Lower lobe of right lung (tissue), 2 donors: ENCODE data around the gene CCDC185. TPM values are rescaled to one million over a fixed set of nuclear protein-coding genes. Genes with fewer than 3 reads are reported as not detected.
"Not testable (repeated sequence)": the region's sequence is repeated elsewhere in the genome, so short reads cannot be mapped to it uniquely, and the experiment has no call there.

Experiments
- ATAC-seq, 2 donors: fragments of 200-7000 bp; cut with Tn5 transposase; one replicate each; pipeline ENCODE4 v1.9.1; 2020 to 2022; ENCODE audit warnings: mild to moderate bottlenecking in 2 of 2, moderate library complexity in 2 of 2
- DNase-seq: peaks from one replicate; pipeline ENCODE4 v3.0.0-alpha.2; 2020
- H3K27ac ChIP-seq: fragments of 200-600 bp; one replicate; pipeline ENCODE4 v1.8.0; 2022
- H3K27me3 ChIP-seq: fragments of 200-600 bp; one replicate; pipeline ENCODE4 v1.8.0; 2022; ENCODE audit warnings: low read depth
- H3K36me3 ChIP-seq: fragments of 200-600 bp; one replicate; pipeline ENCODE4 v1.8.0; 2022; ENCODE audit warnings: mild to moderate bottlenecking
- H3K4me1 ChIP-seq: fragments of 200-600 bp; one replicate; pipeline ENCODE4 v1.8.0; 2022
- H3K4me3 ChIP-seq: fragments of 200-600 bp; one replicate; pipeline ENCODE4 v1.8.0; 2022; ENCODE audit warnings: mild to moderate bottlenecking
- H3K9me3 ChIP-seq: fragments of 200-600 bp; one replicate; pipeline ENCODE4 v1.8.0; 2022
- intact Hi-C: fragments of 100-400 bp; cut with DNase I; formaldehyde crosslinking; loops from one replicate; pipeline ENCODE4 v1.11.0; 2022
- total RNA-seq: library from RNA; stranded (reverse); fragmentation: NEBNext Ultra II Directional; extraction: Animal tissue kit (Norgen Biotek cat#: 25700); gene quantifications from one replicate; pipeline ENCODE4 v1.2.1, GENCODE V29; 2021
- TF ChIP-seq, protein P1 (sequence below): fragments of 200-600 bp; IDR thresholded peaks from one replicate; pipeline ENCODE4 v1.8.0; 2022; ENCODE audit warnings: antibody characterized with exemption, mild to moderate bottlenecking
- donor health status: DM: no; HTN: yes; CAD: no; lungs with severe emphysema.

The CCDC185 gene
- total RNA-seq, 1 donor from 2014 or later = not detected

GRCh38 chr1:223394706-223395105, 1.5 kb downstream of the CCDC185 start:
- intact Hi-C loops = no loop called here
- Histone ChIP-seq H3K27me3 (peaks cover 29% of the 10 kb centered on the region), H3K9me3 (no peaks in the 10 kb centered on the region), H3K36me3 (no peaks in the 10 kb centered on the region), H3K4me3 (no peak overlapping the region), H3K27ac (no peak overlapping the region), H3K4me1 (no peaks in the 10 kb centered on the region)
- ATAC-seq = no peak
- DNase-seq = no peak
- TF ChIP-seq, protein P1, sequence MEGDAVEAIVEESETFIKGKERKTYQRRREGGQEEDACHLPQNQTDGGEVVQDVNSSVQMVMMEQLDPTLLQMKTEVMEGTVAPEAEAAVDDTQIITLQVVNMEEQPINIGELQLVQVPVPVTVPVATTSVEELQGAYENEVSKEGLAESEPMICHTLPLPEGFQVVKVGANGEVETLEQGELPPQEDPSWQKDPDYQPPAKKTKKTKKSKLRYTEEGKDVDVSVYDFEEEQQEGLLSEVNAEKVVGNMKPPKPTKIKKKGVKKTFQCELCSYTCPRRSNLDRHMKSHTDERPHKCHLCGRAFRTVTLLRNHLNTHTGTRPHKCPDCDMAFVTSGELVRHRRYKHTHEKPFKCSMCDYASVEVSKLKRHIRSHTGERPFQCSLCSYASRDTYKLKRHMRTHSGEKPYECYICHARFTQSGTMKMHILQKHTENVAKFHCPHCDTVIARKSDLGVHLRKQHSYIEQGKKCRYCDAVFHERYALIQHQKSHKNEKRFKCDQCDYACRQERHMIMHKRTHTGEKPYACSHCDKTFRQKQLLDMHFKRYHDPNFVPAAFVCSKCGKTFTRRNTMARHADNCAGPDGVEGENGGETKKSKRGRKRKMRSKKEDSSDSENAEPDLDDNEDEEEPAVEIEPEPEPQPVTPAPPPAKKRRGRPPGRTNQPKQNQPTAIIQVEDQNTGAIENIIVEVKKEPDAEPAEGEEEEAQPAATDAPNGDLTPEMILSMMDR = no peak

GRCh38 chr1:223399393-223399792, 6.2 kb downstream of the CCDC185 start:
- H3K36me3 ChIP-seq, H3K9me3 ChIP-seq, intact Hi-C loops: not testable (repeated sequence)

GRCh38 chr1:223401873-223402789, 8.9 kb downstream of the CCDC185 start:
- Histone ChIP-seq H3K27me3 (no peaks in the 10 kb centered on the region), H3K9me3 (no peaks in the 10 kb centered on the region), H3K27ac (no peak overlapping the region), H3K4me3 (no peak overlapping the region), H3K36me3 (no peaks in the 10 kb centered on the region), H3K4me1 (no peaks in the 10 kb centered on the region)
- TF ChIP-seq, protein P1 = no peak
- ATAC-seq (no peak), DNase-seq (no peak)
- intact Hi-C loops = no loop called here

More at GRCh38 chr1:223399393-223399792, 6.2 kb downstream of the CCDC185 start:
- not testable (repeated sequence) for H3K4me1 ChIP-seq, H3K27ac ChIP-seq, DNase-seq, ATAC-seq, H3K27me3 ChIP-seq, H3K4me3 ChIP-seq

DNA sequence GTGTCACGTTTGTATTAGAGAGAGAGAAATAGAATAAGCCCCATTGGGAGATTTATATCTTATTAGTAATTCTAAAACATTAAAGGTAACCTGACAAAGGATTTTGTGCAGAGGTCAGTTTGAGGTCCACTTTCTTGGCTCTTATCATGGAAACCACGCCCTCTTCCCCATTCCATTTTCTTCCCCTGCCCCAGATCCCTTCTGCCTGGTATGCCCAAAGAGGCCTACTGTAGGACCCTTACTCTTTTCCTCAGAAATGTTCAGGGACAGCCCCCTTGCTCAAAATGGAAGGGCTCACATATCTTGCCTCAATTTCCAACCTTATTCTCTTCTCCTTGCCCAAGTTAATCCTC, 9.6 kb downstream of the CCDC185 start:
- ATAC-seq = no peak
- no peaks in the 10 kb centered on the region for H3K4me1 ChIP-seq

GRCh38 chr1:223403184-223403815, 10.1 kb downstream of the CCDC185 start:
- no peak overlapping the region for H3K27ac ChIP-seq
- no peaks in the 10 kb centered on the region for H3K36me3 ChIP-seq
- DNase-seq (no peak), ATAC-seq (no peak)
- TF ChIP-seq, protein P1 = no peak
- H3K4me3 ChIP-seq = no peak overlapping the region
- intact Hi-C loops = no loop called here
- H3K9me3 ChIP-seq = no peaks in the 10 kb centered on the region
- H3K27me3 ChIP-seq = no peaks in the 10 kb centered on the region
- no peaks in the 10 kb centered on the region for H3K4me1 ChIP-seq

More for the DNA sequence above, 9.6 kb downstream of the CCDC185 start:
- no peak overlapping the region for H3K4me3 ChIP-seq
- H3K27ac ChIP-seq = no peak overlapping the region
- intact Hi-C loops = no loop called here
- TF ChIP-seq, protein P1 = no peak
- no peak for DNase-seq
- no peaks in the 10 kb centered on the region for H3K9me3 ChIP-seq
- H3K27me3 ChIP-seq = no peaks in the 10 kb centered on the region
- H3K36me3 ChIP-seq = no peaks in the 10 kb centered on the region

GRCh38 chr1:223405507-223405906, 12.3 kb downstream of the CCDC185 start:
- Histone ChIP-seq H3K9me3 (no peaks in the 10 kb centered on the region), H3K4me1 (no peaks in the 10 kb centered on the region), H3K36me3 (no peaks in the 10 kb centered on the region), H3K27me3 (no peaks in the 10 kb centered on the region), H3K27ac (no peak overlapping the region), H3K4me3 (no peak overlapping the region)
- no peak for ATAC-seq
- intact Hi-C loops = no loop called here
- DNase-seq = no peak
- TF ChIP-seq, protein P1 = no peak
